HepG2 (cell line): ENCODE results near the gene TAGAP. TPM values are rescaled to one million over a fixed set of nuclear protein-coding genes. Genes with fewer than 3 reads are reported as not detected.

Experiments
- ATAC-seq: fragments of 200-7000 bp; cut with Tn5 transposase; 3 replicates; pipeline ENCODE4 v1.9.1; 2020; ENCODE audit warnings: mild to moderate bottlenecking, moderate library complexity
- BruUV-seq: library from RNA; stranded (reverse); fragments of 400-500 nt; replicated peaks from 2 replicates; lab custom pipeline; 2021; lab: Mats Ljungman, UMichigan
- CTCF ChIA-PET: fragments of 300-600 bp; formaldehyde crosslinking; extraction: SDS; loops from one replicate; lab custom pipeline; 2021; ENCODE audit warnings: low total read pairs, inconsistent platforms, low intra/inter-chr PET ratio; lab: Yijun Ruan, JAX
- POLR2A ChIA-PET: fragments of 350-600 bp; sonication (Branson Sonifier 250); formaldehyde crosslinking; loops from one replicate; lab custom pipeline; 2020; ENCODE audit warnings: antibody characterized with exemption, inconsistent platforms; lab: Yijun Ruan, JAX
- DNase-seq: peaks from one replicate; pipeline ENCODE4 v3.0.0-alpha.2; 2015; ENCODE audit warnings: low spot score
- FAIRE-seq: peaks from 3 replicates; lab custom pipeline; 2011; peaks lifted over from hg19 to GRCh38; lab: Jason Lieb, UNC
- H2AFZ ChIP-seq: one replicate; pipeline ENCODE4 v1.6.1; 2011; ENCODE audit warnings: low read length, inconsistent platforms
- H3K27ac ChIP-seq: fragments of 300-600 bp; 3 replicates; pipeline ENCODE4 v1.8.0; 2011; ENCODE audit warnings: mixed run types, mild to moderate bottlenecking, mixed read lengths, low read length, inconsistent platforms; ENCODE audit not compliant: insufficient read depth; ENCODE audit errors: extremely low read length
- H3K27me3 ChIP-seq, 2 experiments: fragments of 200-600 bp in 1 of 2; 2 replicates in 1 of 2; 3 replicates in 1 of 2; pipeline versions ENCODE4 v1.6.0 to v1.8.0; 2011; ENCODE audit warnings: low read length in 2 of 2, mild to moderate bottlenecking in 2 of 2, moderate library complexity in 2 of 2, inconsistent platforms in 1 of 2; ENCODE audit not compliant: insufficient read depth in 2 of 2, control insufficient read depth in 1 of 2
- H3K36me3 ChIP-seq, 2 experiments: fragments of 200-600 bp in 1 of 2; replicated peaks in 1 of 2; 2 replicates in 1 of 2; 3 replicates in 1 of 2; pipeline versions ENCODE4 v1.5.1 to v1.8.0; 2011; ENCODE audit warnings: low read length in 2 of 2, inconsistent platforms in 1 of 2; ENCODE audit not compliant: insufficient read depth in 2 of 2, control insufficient read depth in 1 of 2
- H3K4me1 ChIP-seq: 2 replicates; pipeline ENCODE4 v1.5.1; 2012; ENCODE audit warnings: low read length, inconsistent platforms; ENCODE audit not compliant: insufficient read depth
- H3K4me2 ChIP-seq: 2 replicates; pipeline ENCODE4 v1.6.0; 2011; ENCODE audit warnings: low read depth, low read length, inconsistent platforms
- H3K4me3 ChIP-seq, 3 experiments: fragments of 200-600 bp in 1 of 3; sonication (generic), shearing (Covaris generic) in 1 of 3; replicated peaks in 1 of 3; 2 replicates each; pipeline ENCODE4 v1.5.1; 2011 to 2016; ENCODE audit warnings: low read length in 3 of 3, inconsistent platforms in 2 of 3, low read depth in 2 of 3, mild to moderate bottlenecking in 2 of 3, control low read depth in 1 of 3, mixed read lengths in 1 of 3; ENCODE audit not compliant: insufficient read depth in 1 of 3
- H3K79me2 ChIP-seq: one replicate; pipeline ENCODE4 v1.6.1; 2011; ENCODE audit warnings: low read length, inconsistent platforms; ENCODE audit not compliant: insufficient read depth
- H3K9ac ChIP-seq: 2 replicates; pipeline ENCODE4 v1.6.0; 2011; ENCODE audit warnings: mild to moderate bottlenecking, low read depth, low read length, inconsistent platforms; ENCODE audit not compliant: insufficient read depth
- H3K9me3 ChIP-seq: 2 replicates; pipeline ENCODE4 v1.5.1; 2012; ENCODE audit warnings: mild to moderate bottlenecking, low read length
- H4K20me1 ChIP-seq: 2 replicates; pipeline ENCODE4 v1.6.0; 2011; ENCODE audit warnings: inconsistent platforms, mild to moderate bottlenecking, low read length, moderate library complexity; ENCODE audit not compliant: insufficient read depth
- ATF4 ChIP-seq, 2 experiments: fragments of 450-650 bp in 1 of 2; sonication (generic) in 1 of 2; formaldehyde crosslinking; IDR thresholded peaks; 2 replicates each; pipeline versions ENCODE4 v1.5.0 to v1.8.0; 2020 to 2022; ENCODE audit warnings: mild to moderate bottlenecking in 1 of 2, missing genetic modification reagents in 1 of 2
- ATF7 ChIP-seq, 2 experiments: fragments of 450-650 bp in 1 of 2; sonication (generic) in 1 of 2; formaldehyde crosslinking in 1 of 2; IDR thresholded peaks; 2 replicates each; pipeline versions ENCODE4 v1.4.0 to v1.6.1; 2016 to 2020; ENCODE audit warnings: antibody characterized with exemption in 1 of 2, mild to moderate bottlenecking in 1 of 2, missing genetic modification reagents in 1 of 2
- CERS6 ChIP-seq: sonication (generic); formaldehyde crosslinking; IDR thresholded peaks from 2 replicates; pipeline ENCODE4 v1.5.0; 2020; ENCODE audit warnings: missing genetic modification reagents
- FOXJ3 ChIP-seq: sonication (generic); formaldehyde crosslinking; IDR thresholded peaks from 2 replicates; pipeline ENCODE4 v1.4.0; 2020; ENCODE audit warnings: missing genetic modification reagents, mild to moderate bottlenecking, borderline replicate concordance
- POGK ChIP-seq: sonication (generic); formaldehyde crosslinking; conservative IDR thresholded peaks from 2 replicates; pipeline ENCODE4 v1.8.0; 2022; ENCODE audit warnings: mild to moderate bottlenecking, moderate library complexity, missing genetic modification reagents
- STAT5B ChIP-seq: sonication (generic); formaldehyde crosslinking; IDR thresholded peaks from 2 replicates; pipeline ENCODE4 v1.4.0; 2020; ENCODE audit warnings: missing genetic modification reagents
- SYNCRIP ChIP-seq: fragments of 200-400 bp; formaldehyde crosslinking; IDR thresholded peaks from 2 replicates; pipeline ENCODE4 v1.6.1; 2018; ENCODE audit warnings: mild to moderate bottlenecking, low read depth, low read length; ENCODE audit not compliant: insufficient read depth
- ZBTB1 ChIP-seq: sonication (generic); formaldehyde crosslinking; IDR thresholded peaks from 2 replicates; pipeline ENCODE4 v1.4.0; 2020; ENCODE audit warnings: missing genetic modification reagents, borderline replicate concordance
- ZBTB38 ChIP-seq: sonication (generic); formaldehyde crosslinking; IDR thresholded peaks from 2 replicates; pipeline ENCODE4 v1.5.1; 2020; ENCODE audit warnings: mild to moderate bottlenecking, missing genetic modification reagents
- ZXDC ChIP-seq: sonication (generic); formaldehyde crosslinking; IDR thresholded peaks from 2 replicates; pipeline ENCODE4 v1.5.0; 2020; ENCODE audit warnings: mild to moderate bottlenecking, missing genetic modification reagents
- WGBS: methylation state at CpG from one replicate; pipeline ENCODE4 v1.1.6; 2017; ENCODE audit warnings: low lambda C conversion rate; 5-methylcytosine and 5-hydroxymethylcytosine counted together
- in situ Hi-C: cut with HindIII; loops from 2 replicates; pipeline ENCODE4 v1.10.0; 2017; ENCODE audit warnings: low pct_unique_long_range_greater_than_20kb; ENCODE audit not compliant: extremely low pct_ligation_motif_present
- intact Hi-C: fragments of 100-400 bp; cut with micrococcal nuclease; formaldehyde crosslinking; loops from one replicate; pipeline ENCODE4 v1.10.0; 2022; ENCODE audit not compliant: unreplicated experiment
- polyA plus RNA-seq, 8 experiments: library from polyadenylated mRNA; depleted of rRNA in 3 of 8; stranded (reverse) in 7 of 8; unstranded in 1 of 8; fragments of >200 nt; fragmentation: Illumina TruSeq in 4 of 8; extraction: Trizol in 4 of 8; gene quantifications; 2 replicates each; pipeline versions ENCODE4 v1.2.1 to v1.2.3, GENCODE V29; 2011 to 2016; ENCODE audit warnings: low read depth in 4 of 8, missing spikeins in 1 of 8, mixed read lengths in 1 of 8; ENCODE audit not compliant: insufficient read depth in 1 of 8
- total RNA-seq, 5 experiments: library from RNA; depleted of rRNA; stranded (reverse); fragments of >200 nt; fragmentation: Illumina TruSeq; extraction: Trizol; gene quantifications; 2 replicates each; pipeline ENCODE4 v1.2.3, GENCODE V29; 2016; ENCODE audit warnings: low read depth in 1 of 5

The TAGAP gene
- total and polyA plus RNA-seq, 2 of the 13 experiments (the other 11 are each of a cell fraction or from before 2014, with no cell fraction given): not detected

GRCh38 chr6:159085396-159085895, 40.7 kb upstream of the TAGAP start:
- DNase-seq (no peak), FAIRE-seq (no peak), ATAC-seq (no peak)
- Histone ChIP-seq H2AFZ (no peak overlapping the region), H3K9ac (no peak overlapping the region), H3K4me2 (no peak overlapping the region), H3K36me3 (no peaks in the 10 kb centered on the region), H3K4me1 (no peaks in the 10 kb centered on the region), H3K4me3 (no peak overlapping the region), H3K9me3 (no peaks in the 10 kb centered on the region), H3K27ac (no peak overlapping the region), H4K20me1 (no peaks in the 10 kb centered on the region), H3K27me3 (no peaks in the 10 kb centered on the region; a peak in 1 of 5 replicates), H3K79me2 (no peaks in the 10 kb centered on the region)
- TF ChIP-seq ZBTB1 (CRISPR knock-in tag): no peak
- in situ Hi-C loops (no loop called here), intact Hi-C loops (no loop called here)
- no TSS peak for BruUV-seq
- ChIA-PET POLR2A (no interaction called here), CTCF (no interaction called here)
- WGBS: 49% methylated on average over 7 of the region's 7 CpGs

GRCh38 chr6:159084493-159085091, 39.8 kb upstream of the TAGAP start:
- no peak for ATAC-seq
- intact Hi-C loops: no loop called here
- DNase-seq: no peak
- POLR2A ChIA-PET: no interaction called here
- Histone ChIP-seq H4K20me1 (no peaks in the 10 kb centered on the region), H3K4me2 (no peak overlapping the region), H3K36me3 (no peaks in the 10 kb centered on the region), H3K9me3 (no peaks in the 10 kb centered on the region), H3K27me3 (no peaks in the 10 kb centered on the region), H2AFZ (no peak overlapping the region), H3K9ac (no peak overlapping the region), H3K27ac (no peak overlapping the region), H3K79me2 (no peaks in the 10 kb centered on the region), H3K4me3 (no peak overlapping the region), H3K4me1 (no peaks in the 10 kb centered on the region)
- in situ Hi-C loops: no loop called here
- BruUV-seq: no TSS peak
- no peak for FAIRE-seq
- CTCF ChIA-PET: no interaction called here
- 0% methylated on average over 2 of the region's 2 CpGs for WGBS
- no peak for TF ChIP-seq SYNCRIP
- TF ChIP-seq CERS6 (CRISPR knock-in tag): no peak
- no peak for TF ChIP-seq ZXDC
- no peak for TF ChIP-seq FOXJ3 (CRISPR knock-in tag)
- TF ChIP-seq ATF4 (CRISPR knock-in tag; IDR thresholded peaks at IDR 0.05): no peak
- no peak for TF ChIP-seq ZBTB38 (CRISPR knock-in tag)
- TF ChIP-seq ATF7 (IDR thresholded peaks at IDR 0.05): peak; percentile 63; the same call in 1 of the 2 replicates
- TF ChIP-seq ATF7 (CRISPR knock-in tag; IDR thresholded peaks at IDR 0.05): no peak
- TF ChIP-seq STAT5B (CRISPR knock-in tag): no peak
- no peak for TF ChIP-seq POGK (CRISPR knock-in tag)
